ENCODE results near the gene MACROH2A1.

MACROH2A1 gene

GRCh38 chr5:135328128-135328687 is 70.8 kb downstream of the MACROH2A1 start:
- peaks cover 18% of the 10 kb centered on the region for H3K36me3 ChIP-seq
- no peak for TF ChIP-seq CTCF (IDR thresholded peaks at IDR 0.05; ENCODE audit: low read depth, low read length)
- no peak for DNase-seq
- no peaks in the 10 kb centered on the region for H3K27me3 ChIP-seq
- H3K4me3 ChIP-seq (ENCODE audit: low read depth, low read length), result no peak overlapping the region
- no peaks in the 10 kb centered on the region for H3K4me1 ChIP-seq
- no peaks in the 10 kb centered on the region for H3K9me3 ChIP-seq

GRCh38 chr5:135327429-135328127 is 71.5 kb downstream of the MACROH2A1 start:
- no peak for TF ChIP-seq CTCF (IDR thresholded peaks at IDR 0.05; ENCODE audit: low read depth, low read length)
- Histone ChIP-seq H3K36me3 (peaks cover 17% of the 10 kb centered on the region), H3K4me1 (no peaks in the 10 kb centered on the region), H3K4me3 (ENCODE audit: low read depth, low read length) (no peak overlapping the region), H3K27me3 (no peaks in the 10 kb centered on the region), H3K9me3 (no peaks in the 10 kb centered on the region)
- DNase-seq, result no peak

GRCh38 chr5:135326296-135327254 is 72.5 kb downstream of the MACROH2A1 start:
- Histone ChIP-seq H3K9me3 (no peaks in the 10 kb centered on the region), H3K4me3 (ENCODE audit: low read depth, low read length) (no peak overlapping the region), H3K36me3 (peaks cover 7% of the 10 kb centered on the region), H3K4me1 (no peaks in the 10 kb centered on the region), H3K27me3 (no peaks in the 10 kb centered on the region)
- no peak for TF ChIP-seq CTCF (IDR thresholded peaks at IDR 0.05; ENCODE audit: low read depth, low read length)
- no peak for DNase-seq

- H3K4me3 ChIP-seq (ENCODE audit: low read depth, low read length), result no peak overlapping the region
- no peaks in the 10 kb centered on the region; the same call in none of the 2 replicates for H3K36me3 ChIP-seq
- no peak for DNase-seq
- H3K4me1 ChIP-seq, result no peaks in the 10 kb centered on the region
- H3K9me3 ChIP-seq, result no peaks in the 10 kb centered on the region
- H3K27me3 ChIP-seq, result no peaks in the 10 kb centered on the region
- no peak for TF ChIP-seq CTCF (IDR thresholded peaks at IDR 0.05; ENCODE audit: low read depth, low read length)
Measured at GRCh38 chr5:135324897-135325650, 74.0 kb downstream of the MACROH2A1 start.

GRCh38 chr5:135324160-135324559 is 74.9 kb downstream of the MACROH2A1 start:
- H3K36me3 ChIP-seq, result no peaks in the 10 kb centered on the region; the same call in 1 of the 2 replicates
- H3K4me1 ChIP-seq, result no peaks in the 10 kb centered on the region
- no peak for TF ChIP-seq CTCF (IDR thresholded peaks at IDR 0.05; ENCODE audit: low read depth, low read length)
- no peak for DNase-seq
- H3K4me3 ChIP-seq (ENCODE audit: low read depth, low read length), result no peak overlapping the region
- no peaks in the 10 kb centered on the region for H3K9me3 ChIP-seq
- no peaks in the 10 kb centered on the region for H3K27me3 ChIP-seq

Data from BE2C (cell line).